GM23338 (cell line): ENCODE measurements around the gene TPPP3. TPM values are rescaled to one million over a fixed set of nuclear protein-coding genes. Genes with fewer than 3 reads are reported as not detected.
"Not testable (repeated sequence)": the region's sequence is repeated elsewhere in the genome, so short reads cannot be mapped to it uniquely, and the experiment has no call there.

Experiments
- ATAC-seq: fragments of 200-7000 bp; cut with Tn5 transposase; 3 replicates; pipeline ENCODE4 v1.9.1; 2020
- DNase-seq: peaks from one replicate; pipeline ENCODE4 v3.0.0-alpha.2; 2015; ENCODE audit warnings: low spot score
- H2AFZ ChIP-seq: fragments of 200-600 bp; sonication (generic); 2 replicates; pipeline ENCODE4 v1.8.0; 2016; ENCODE audit warnings: antibody characterized with exemption, mild to moderate bottlenecking, moderate library complexity
- H3F3A ChIP-seq: fragments of 200-600 bp; sonication (generic); replicated peaks from 2 replicates; pipeline ENCODE4 v1.8.0; 2017; ENCODE audit warnings: antibody characterized with exemption, mixed run types, low read depth
- H3K27ac ChIP-seq: fragments of 200-600 bp; sonication (generic); 2 replicates; pipeline ENCODE4 v1.6.1; 2016; ENCODE audit warnings: low read depth
- H3K27me3 ChIP-seq: fragments of 200-600 bp; sonication (generic); 2 replicates; pipeline ENCODE4 v1.8.0; 2016; ENCODE audit warnings: mild to moderate bottlenecking, mixed run types, moderate library complexity; ENCODE audit not compliant: insufficient read depth
- H3K36me3 ChIP-seq: fragments of 200-600 bp; sonication (generic); 2 replicates; pipeline ENCODE4 v1.8.0; 2016; ENCODE audit warnings: mild to moderate bottlenecking; ENCODE audit not compliant: insufficient read depth
- H3K4me1 ChIP-seq: fragments of 200-600 bp; sonication (generic); 2 replicates; pipeline ENCODE4 v1.8.0; 2016; ENCODE audit warnings: mild to moderate bottlenecking, moderate library complexity; ENCODE audit not compliant: insufficient read depth
- H3K4me2 ChIP-seq: fragments of 200-600 bp; sonication (generic); 2 replicates; pipeline ENCODE4 v1.7.1; 2017; ENCODE audit warnings: mixed run types
- H3K4me3 ChIP-seq: fragments of 200-600 bp; sonication (generic); 2 replicates; pipeline ENCODE4 v1.6.1; 2016; ENCODE audit warnings: mixed run types
- H3K79me2 ChIP-seq: fragments of 200-600 bp; sonication (generic); replicated peaks from 2 replicates; pipeline ENCODE4 v1.8.0; 2017; ENCODE audit warnings: mild to moderate bottlenecking; ENCODE audit not compliant: insufficient read depth
- H3K9me2 ChIP-seq: fragments of 200-600 bp; sonication (generic); 2 replicates; pipeline ENCODE4 v1.8.0; 2017; ENCODE audit not compliant: insufficient read depth
- H4K20me1 ChIP-seq: fragments of 200-600 bp; sonication (generic); replicated peaks from 2 replicates; pipeline ENCODE4 v1.8.0; 2017; ENCODE audit warnings: mild to moderate bottlenecking; ENCODE audit not compliant: insufficient read depth
- H3K27ac Mint-ChIP-seq: 2 replicates; pipeline ENCODE4 v1.8.0; 2020; ENCODE audit warnings: inconsistent platforms, mild to moderate bottlenecking, moderate library complexity, mixed read lengths
- H3K27me3 Mint-ChIP-seq: 3 replicates; pipeline ENCODE4 v1.8.0; 2022; ENCODE audit warnings: low read depth, mild to moderate bottlenecking, moderate library complexity, mixed read lengths, inconsistent platforms; ENCODE audit not compliant: insufficient read depth, poor library complexity
- H3K36me3 Mint-ChIP-seq: 3 replicates; pipeline ENCODE4 v1.8.0; 2021; ENCODE audit warnings: low read depth, mild to moderate bottlenecking, inconsistent platforms, moderate library complexity, mixed read lengths
- H3K4me1 Mint-ChIP-seq: 3 replicates; pipeline ENCODE4 v1.8.0; 2020; ENCODE audit warnings: mild to moderate bottlenecking, inconsistent platforms, mixed read lengths
- H3K4me3 Mint-ChIP-seq: 3 replicates; pipeline ENCODE4 v1.8.0; 2021; ENCODE audit warnings: moderate library complexity, mild to moderate bottlenecking, inconsistent platforms, mixed read lengths
- H3K9me3 Mint-ChIP-seq: 3 replicates; pipeline ENCODE4 v1.8.0; 2020; ENCODE audit warnings: moderate library complexity, mild to moderate bottlenecking, inconsistent platforms, mixed read lengths
- CREB1 ChIP-seq: fragments of 250-450 bp; sonication (Bioruptor Pico); IDR thresholded peaks from 2 replicates; pipeline ENCODE4 v1.5.0; 2020; ENCODE audit warnings: low read depth, mild to moderate bottlenecking, moderate library complexity
- CTCF ChIP-seq, 2 experiments: fragments of 200-600 bp in 1 of 2; sonication (generic) in 1 of 2; conservative IDR thresholded peaks; 2 replicates each; pipeline versions ENCODE4 v1.5.1 to v1.6.1; 2016 to 2017; ENCODE audit warnings: antibody characterized with exemption in 2 of 2, low read depth in 2 of 2, mild to moderate bottlenecking in 2 of 2, moderate library complexity in 1 of 2
- ETS1 ChIP-seq: IDR thresholded peaks from 2 replicates; pipeline ENCODE4 v1.6.1; 2016; ENCODE audit warnings: antibody characterized with exemption
- EZH2 ChIP-seq: fragments of 200-600 bp; sonication (generic); IDR thresholded peaks from one replicate; pipeline ENCODE4 v1.8.0; 2017; ENCODE audit warnings: antibody characterized with exemption, mild to moderate bottlenecking, low read depth; ENCODE audit not compliant: unreplicated experiment
- EZH2phosphoT487 ChIP-seq: fragments of 200-600 bp; sonication (generic); IDR thresholded peaks from one replicate; pipeline ENCODE4 v1.8.1; 2018; ENCODE audit warnings: antibody characterized with exemption; ENCODE audit not compliant: unreplicated experiment
- NANOG ChIP-seq: IDR thresholded peaks from 2 replicates; pipeline ENCODE4 v1.6.1; 2016; ENCODE audit warnings: antibody characterized with exemption, borderline replicate concordance
- POLR2AphosphoS5 ChIP-seq: IDR thresholded peaks from 2 replicates; pipeline ENCODE4 v1.6.1; 2016; ENCODE audit warnings: antibody characterized with exemption, low read depth
- REST ChIP-seq: IDR thresholded peaks from one replicate; pipeline ENCODE4 v1.6.1; 2018; ENCODE audit warnings: antibody characterized with exemption; ENCODE audit not compliant: unreplicated experiment
- STAT1 ChIP-seq: IDR thresholded peaks from one replicate; pipeline ENCODE4 v1.6.1; 2016; ENCODE audit warnings: antibody characterized with exemption; ENCODE audit not compliant: unreplicated experiment
- ZNF114 ChIP-seq: fragments of 250-450 bp; sonication (Bioruptor Pico); IDR thresholded peaks from 2 replicates; pipeline ENCODE4 v1.5.0; 2020; ENCODE audit warnings: mild to moderate bottlenecking, moderate library complexity
- polyA plus RNA-seq: library from polyadenylated mRNA; unstranded; fragments of >200 nt; fragmentation: Nextera tagmentation; extraction: Ambion mirVana; gene quantifications from 2 replicates; pipeline ENCODE4 v1.2.1, GENCODE V29; 2016
- total RNA-seq: library from RNA; depleted of rRNA; stranded (reverse); fragments of >200 nt; shearing (Covaris generic); gene quantifications from 2 replicates; pipeline ENCODE4 v1.2.3, GENCODE V29; 2014

TPPP3 gene
- total and polyA plus RNA-seq, 2 experiments from 2014 or later, result 0.26 to 0.28 TPM

- DNase-seq, result no peak
- Mint-ChIP-seq H3K27me3 (no peaks in the 10 kb centered on the region), H3K4me1 (no peaks in the 10 kb centered on the region; the same call in 2 of the 3 replicates), H3K36me3 (no peaks in the 10 kb centered on the region), H3K9me3 (no peaks in the 10 kb centered on the region), H3K4me3 (no peak overlapping the region), H3K27ac (no peak overlapping the region)
- no peaks in the 10 kb centered on the region for H3F3A ChIP-seq
- peaks cover 17% of the 10 kb centered on the region; the same call in 1 of the 2 replicates for H3K27me3 ChIP-seq
- no peaks in the 10 kb centered on the region for H3K9me2 ChIP-seq
- no peaks in the 10 kb centered on the region for H3K79me2 ChIP-seq
- H3K27ac ChIP-seq, result no peak overlapping the region
- no peak for ATAC-seq
- H3K4me2 ChIP-seq, result no peak overlapping the region
- TF ChIP-seq CREB1, result no peak
- H4K20me1 ChIP-seq, result no peaks in the 10 kb centered on the region
- H3K4me3 ChIP-seq, result no peak overlapping the region
- no peaks in the 10 kb centered on the region for H3K36me3 ChIP-seq
- no peak overlapping the region for H2AFZ ChIP-seq
- no peaks in the 10 kb centered on the region for H3K4me1 ChIP-seq
These were observed 32.3 kb downstream of the TPPP3 start for GRCh38 chr16:67361038-67361437.

GRCh38 chr16:67359540-67360269 is 33.6 kb downstream of the TPPP3 start:
- not testable (repeated sequence) for H3K4me2 ChIP-seq, H3K4me1 ChIP-seq, H3K4me1 Mint-ChIP-seq, H3K4me3 Mint-ChIP-seq, H3K36me3 ChIP-seq, H3K27me3 ChIP-seq, H3F3A ChIP-seq, H4K20me1 ChIP-seq, H3K27ac ChIP-seq, H3K27ac Mint-ChIP-seq, H3K9me3 Mint-ChIP-seq, H3K27me3 Mint-ChIP-seq, DNase-seq, ATAC-seq, H2AFZ ChIP-seq, H3K79me2 ChIP-seq, H3K36me3 Mint-ChIP-seq, H3K9me2 ChIP-seq, H3K4me3 ChIP-seq

GRCh38 chr16:67357561-67357960 is 35.7 kb downstream of the TPPP3 start:
- H3K4me1 ChIP-seq, result no peaks in the 10 kb centered on the region
- Mint-ChIP-seq H3K4me1 (no peaks in the 10 kb centered on the region), H3K27me3 (no peaks in the 10 kb centered on the region), H3K9me3 (no peaks in the 10 kb centered on the region), H3K4me3 (no peak overlapping the region), H3K36me3 (no peaks in the 10 kb centered on the region), H3K27ac (no peak overlapping the region)
- H2AFZ ChIP-seq, result no peak overlapping the region; the same call in 1 of the 2 replicates
- no peak overlapping the region for H3K27ac ChIP-seq
- H3K9me2 ChIP-seq, result no peaks in the 10 kb centered on the region
- H3K36me3 ChIP-seq, result no peaks in the 10 kb centered on the region
- no peaks in the 10 kb centered on the region for H3F3A ChIP-seq
- H3K79me2 ChIP-seq, result no peaks in the 10 kb centered on the region
- no peaks in the 10 kb centered on the region for H4K20me1 ChIP-seq
- H3K27me3 ChIP-seq, result 0 out of 2 replicates have a peak, but pooled peaks cover 5% of the 10 kb centered on the region
- ATAC-seq, result no peak
- no peak overlapping the region for H3K4me2 ChIP-seq
- H3K4me3 ChIP-seq, result no peak overlapping the region
- no peak for DNase-seq
- no peak for TF ChIP-seq ETS1
- no peak for TF ChIP-seq POLR2AphosphoS5
- TF ChIP-seq EZH2, result no peak
- no peak for TF ChIP-seq STAT1
- TF ChIP-seq NANOG, result no peak
- no peak for TF ChIP-seq ZNF114 (CRISPR knock-in tag)
- no peak for TF ChIP-seq CTCF (conservative IDR thresholded peaks at IDR 0.05; ENCODE audit: low read depth in 2 of 2)
- no peak for TF ChIP-seq CREB1
- TF ChIP-seq REST, result no peak
- TF ChIP-seq EZH2phosphoT487, result no peak
